SK-N-SH treated with all-trans-retinoic acid at 6 μM for 48 hours (cell line): ENCODE data around the gene CHURC1.

Source experiments
- ATAC-seq: fragments of 200-7000 bp; cut with Tn5 transposase; 3 replicates; pipeline ENCODE4 v1.9.1; 2020; ENCODE audit warnings: mild to moderate bottlenecking, moderate library complexity
- BACH2 ChIP-seq: fragments of 250-450 bp; sonication (Bioruptor Pico); IDR thresholded peaks from 2 replicates; pipeline ENCODE4 v1.9.0; 2021; ENCODE audit warnings: mild to moderate bottlenecking, borderline replicate concordance
- ESRRG ChIP-seq: fragments of 250-450 bp; sonication (Bioruptor Pico); IDR thresholded peaks from 2 replicates; pipeline ENCODE4 v1.6.1; 2021; ENCODE audit warnings: mild to moderate bottlenecking
- GLIS3 ChIP-seq: fragments of 250-450 bp; sonication (Bioruptor Pico); IDR thresholded peaks from 2 replicates; pipeline ENCODE4 v1.5.0; 2020; ENCODE audit warnings: mild to moderate bottlenecking, moderate library complexity
- ISL1 ChIP-seq: fragments of 250-450 bp; sonication (Bioruptor Pico); IDR thresholded peaks from 2 replicates; pipeline ENCODE4 v2.1.2; 2022; ENCODE audit warnings: mild to moderate bottlenecking, moderate library complexity
- OSR1 ChIP-seq: fragments of 250-450 bp; sonication (Bioruptor Pico); IDR thresholded peaks from 2 replicates; pipeline ENCODE4 v1.8.0; 2022; ENCODE audit warnings: moderate library complexity, mild to moderate bottlenecking, inconsistent platforms
- PPARA ChIP-seq: fragments of 250-450 bp; sonication (Bioruptor Pico); IDR thresholded peaks from 2 replicates; pipeline ENCODE4 v1.5.0; 2020; ENCODE audit warnings: mild to moderate bottlenecking, borderline replicate concordance
- RARB ChIP-seq: fragments of 250-450 bp; sonication (Bioruptor Pico); IDR thresholded peaks from 2 replicates; pipeline ENCODE4 v1.8.0; 2021; ENCODE audit warnings: mild to moderate bottlenecking, moderate library complexity
- SNAI2 ChIP-seq: fragments of 250-450 bp; sonication (Bioruptor Pico); IDR thresholded peaks from 2 replicates; pipeline ENCODE4 v1.5.0; 2020; ENCODE audit warnings: mild to moderate bottlenecking, moderate library complexity
- TCF4 ChIP-seq: fragments of 250-450 bp; sonication (Bioruptor Pico); IDR thresholded peaks from 2 replicates; pipeline ENCODE4 v1.8.0; 2021; ENCODE audit warnings: mild to moderate bottlenecking, moderate library complexity, borderline replicate concordance
- TOX ChIP-seq: fragments of 250-450 bp; sonication (Bioruptor Pico); IDR thresholded peaks from 2 replicates; pipeline ENCODE4 v1.8.0; 2021; ENCODE audit warnings: mild to moderate bottlenecking, moderate library complexity, borderline replicate concordance
- ZC3H10 ChIP-seq: fragments of 250-450 bp; sonication (Bioruptor Pico); IDR thresholded peaks from 2 replicates; pipeline ENCODE4 v1.5.1; 2021; ENCODE audit warnings: mild to moderate bottlenecking, moderate library complexity
- ZFP3 ChIP-seq: fragments of 250-450 bp; sonication (Bioruptor Pico); IDR thresholded peaks from 2 replicates; pipeline ENCODE4 v1.5.0; 2020; ENCODE audit warnings: mild to moderate bottlenecking, moderate library complexity
- ZFP30 ChIP-seq: fragments of 450-650 bp; formaldehyde crosslinking; IDR thresholded peaks from 2 replicates; pipeline ENCODE4 v1.5.0; 2022; ENCODE audit warnings: mild to moderate bottlenecking, moderate library complexity
- ZNF565 ChIP-seq: fragments of 450-650 bp; formaldehyde crosslinking; conservative IDR thresholded peaks from 2 replicates; pipeline ENCODE4 v1.5.0; 2020; ENCODE audit warnings: low read depth, mild to moderate bottlenecking, moderate library complexity
- ZNF70 ChIP-seq: fragments of 450-650 bp; formaldehyde crosslinking; IDR thresholded peaks from 2 replicates; pipeline ENCODE4 v1.5.0; 2020; ENCODE audit warnings: mild to moderate bottlenecking, moderate library complexity
- ZNF8 ChIP-seq: fragments of 450-650 bp; formaldehyde crosslinking; IDR thresholded peaks from 2 replicates; pipeline ENCODE4 v1.5.0; 2020; ENCODE audit warnings: mild to moderate bottlenecking, moderate library complexity
- TF ChIP-seq, protein P1 (sequence below): fragments of 250-450 bp; sonication (Bioruptor Pico); IDR thresholded peaks from 2 replicates; pipeline ENCODE4 v1.8.0; 2021; ENCODE audit warnings: low read depth, mild to moderate bottlenecking, moderate library complexity, borderline replicate concordance
- TF ChIP-seq, protein P2 (sequence below): fragments of 250-450 bp; sonication (Bioruptor Pico); IDR thresholded peaks from 2 replicates; pipeline ENCODE4 v1.8.0; 2020; ENCODE audit warnings: mild to moderate bottlenecking, moderate library complexity, borderline replicate concordance
- TF ChIP-seq, protein P3 (sequence below): fragments of 250-450 bp; sonication (Bioruptor Pico); IDR thresholded peaks from 2 replicates; pipeline ENCODE4 v1.5.0; 2020; ENCODE audit warnings: mild to moderate bottlenecking, moderate library complexity
- TF ChIP-seq, protein P4 (sequence below): fragments of 250-450 bp; sonication (Bioruptor Pico); IDR thresholded peaks from 2 replicates; pipeline ENCODE4 v1.5.1; 2020; ENCODE audit warnings: low read depth, mild to moderate bottlenecking, moderate library complexity
- TF ChIP-seq, protein P5 (sequence below): fragments of 250-450 bp; sonication (Bioruptor Pico); IDR thresholded peaks from 2 replicates; pipeline ENCODE4 v1.5.1; 2021; ENCODE audit warnings: mild to moderate bottlenecking, moderate library complexity

Gene CHURC1

DNA sequence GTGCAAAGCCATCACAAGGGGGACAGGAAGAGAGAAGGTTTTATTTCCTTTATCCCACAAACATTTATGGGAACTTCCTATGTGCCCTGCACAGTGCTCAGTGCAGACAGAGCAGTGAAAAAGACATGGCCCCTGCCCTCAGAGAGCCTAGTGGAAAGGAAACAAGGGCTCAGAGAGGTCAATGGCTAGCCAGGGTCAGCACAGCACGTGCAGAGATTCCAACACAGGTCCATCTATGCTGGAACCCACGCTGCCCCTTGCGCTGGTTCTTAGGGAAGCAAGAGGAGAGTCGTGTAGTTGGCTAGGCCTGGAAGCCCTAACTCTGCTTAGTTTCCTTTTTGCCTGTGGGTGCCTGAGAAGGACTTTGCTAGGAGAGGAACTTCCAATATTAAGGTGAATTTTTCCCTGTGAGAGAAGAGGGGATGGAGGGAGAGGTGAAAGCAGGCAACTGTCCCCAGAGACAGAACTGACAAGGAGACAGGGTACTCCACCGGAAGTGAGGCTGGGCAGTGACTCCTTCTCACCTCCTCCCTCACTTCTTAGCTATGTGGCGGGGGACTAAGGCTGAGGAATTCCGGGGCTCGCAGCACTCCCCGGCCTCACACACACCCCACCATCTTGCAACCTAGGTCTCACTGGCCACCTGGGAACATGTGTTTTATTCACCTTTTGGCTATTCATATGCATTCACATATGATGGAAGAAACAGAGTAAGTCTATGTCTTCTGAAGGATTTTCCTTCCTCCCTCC, 40.4 kb downstream of the CHURC1 start:
- TF ChIP-seq ISL1 (CRISPR knock-in tag) = no peak
- TF ChIP-seq ZC3H10 = no peak
- TF ChIP-seq, all 23 proteins: peak for 0
- ATAC-seq = no peak

DNA sequence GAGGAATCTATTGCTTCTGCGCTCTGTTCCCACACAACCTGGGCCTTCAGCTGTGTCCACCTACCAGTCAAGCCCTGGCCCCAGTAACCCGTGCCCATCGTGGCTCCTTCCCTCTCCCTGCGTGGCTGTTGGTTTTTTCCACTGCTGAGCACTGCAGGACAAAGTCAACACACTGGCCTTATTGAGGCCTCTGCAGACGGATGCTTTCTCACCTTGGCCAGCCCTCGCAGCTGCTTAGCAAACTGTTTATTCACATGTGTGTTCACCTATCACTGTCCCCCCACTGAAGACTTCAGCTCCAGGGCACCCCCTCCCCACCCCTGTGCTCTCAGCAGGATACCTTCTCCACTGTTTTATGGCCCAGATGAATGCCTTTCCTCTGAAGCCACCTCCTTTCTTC, 41.0 kb downstream of the CHURC1 start:
- no peak for TF ChIP-seq BACH2 (CRISPR knock-in tag)
- TF ChIP-seq ISL1 (CRISPR knock-in tag) = no peak
- TF ChIP-seq, protein P1, sequence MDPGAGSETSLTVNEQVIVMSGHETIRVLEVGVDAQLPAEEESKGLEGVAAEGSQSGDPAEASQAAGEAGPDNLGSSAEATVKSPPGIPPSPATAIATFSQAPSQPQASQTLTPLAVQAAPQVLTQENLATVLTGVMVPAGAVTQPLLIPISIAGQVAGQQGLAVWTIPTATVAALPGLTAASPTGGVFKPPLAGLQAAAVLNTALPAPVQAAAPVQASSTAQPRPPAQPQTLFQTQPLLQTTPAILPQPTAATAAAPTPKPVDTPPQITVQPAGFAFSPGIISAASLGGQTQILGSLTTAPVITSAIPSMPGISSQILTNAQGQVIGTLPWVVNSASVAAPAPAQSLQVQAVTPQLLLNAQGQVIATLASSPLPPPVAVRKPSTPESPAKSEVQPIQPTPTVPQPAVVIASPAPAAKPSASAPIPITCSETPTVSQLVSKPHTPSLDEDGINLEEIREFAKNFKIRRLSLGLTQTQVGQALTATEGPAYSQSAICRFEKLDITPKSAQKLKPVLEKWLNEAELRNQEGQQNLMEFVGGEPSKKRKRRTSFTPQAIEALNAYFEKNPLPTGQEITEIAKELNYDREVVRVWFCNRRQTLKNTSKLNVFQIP = no peak
- TF ChIP-seq ZC3H10 = no peak
- TF ChIP-seq, protein P2, sequence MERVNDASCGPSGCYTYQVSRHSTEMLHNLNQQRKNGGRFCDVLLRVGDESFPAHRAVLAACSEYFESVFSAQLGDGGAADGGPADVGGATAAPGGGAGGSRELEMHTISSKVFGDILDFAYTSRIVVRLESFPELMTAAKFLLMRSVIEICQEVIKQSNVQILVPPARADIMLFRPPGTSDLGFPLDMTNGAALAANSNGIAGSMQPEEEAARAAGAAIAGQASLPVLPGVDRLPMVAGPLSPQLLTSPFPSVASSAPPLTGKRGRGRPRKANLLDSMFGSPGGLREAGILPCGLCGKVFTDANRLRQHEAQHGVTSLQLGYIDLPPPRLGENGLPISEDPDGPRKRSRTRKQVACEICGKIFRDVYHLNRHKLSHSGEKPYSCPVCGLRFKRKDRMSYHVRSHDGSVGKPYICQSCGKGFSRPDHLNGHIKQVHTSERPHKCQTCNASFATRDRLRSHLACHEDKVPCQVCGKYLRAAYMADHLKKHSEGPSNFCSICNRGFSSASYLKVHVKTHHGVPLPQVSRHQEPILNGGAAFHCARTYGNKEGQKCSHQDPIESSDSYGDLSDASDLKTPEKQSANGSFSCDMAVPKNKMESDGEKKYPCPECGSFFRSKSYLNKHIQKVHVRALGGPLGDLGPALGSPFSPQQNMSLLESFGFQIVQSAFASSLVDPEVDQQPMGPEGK = no peak
- TF ChIP-seq, protein P3, sequence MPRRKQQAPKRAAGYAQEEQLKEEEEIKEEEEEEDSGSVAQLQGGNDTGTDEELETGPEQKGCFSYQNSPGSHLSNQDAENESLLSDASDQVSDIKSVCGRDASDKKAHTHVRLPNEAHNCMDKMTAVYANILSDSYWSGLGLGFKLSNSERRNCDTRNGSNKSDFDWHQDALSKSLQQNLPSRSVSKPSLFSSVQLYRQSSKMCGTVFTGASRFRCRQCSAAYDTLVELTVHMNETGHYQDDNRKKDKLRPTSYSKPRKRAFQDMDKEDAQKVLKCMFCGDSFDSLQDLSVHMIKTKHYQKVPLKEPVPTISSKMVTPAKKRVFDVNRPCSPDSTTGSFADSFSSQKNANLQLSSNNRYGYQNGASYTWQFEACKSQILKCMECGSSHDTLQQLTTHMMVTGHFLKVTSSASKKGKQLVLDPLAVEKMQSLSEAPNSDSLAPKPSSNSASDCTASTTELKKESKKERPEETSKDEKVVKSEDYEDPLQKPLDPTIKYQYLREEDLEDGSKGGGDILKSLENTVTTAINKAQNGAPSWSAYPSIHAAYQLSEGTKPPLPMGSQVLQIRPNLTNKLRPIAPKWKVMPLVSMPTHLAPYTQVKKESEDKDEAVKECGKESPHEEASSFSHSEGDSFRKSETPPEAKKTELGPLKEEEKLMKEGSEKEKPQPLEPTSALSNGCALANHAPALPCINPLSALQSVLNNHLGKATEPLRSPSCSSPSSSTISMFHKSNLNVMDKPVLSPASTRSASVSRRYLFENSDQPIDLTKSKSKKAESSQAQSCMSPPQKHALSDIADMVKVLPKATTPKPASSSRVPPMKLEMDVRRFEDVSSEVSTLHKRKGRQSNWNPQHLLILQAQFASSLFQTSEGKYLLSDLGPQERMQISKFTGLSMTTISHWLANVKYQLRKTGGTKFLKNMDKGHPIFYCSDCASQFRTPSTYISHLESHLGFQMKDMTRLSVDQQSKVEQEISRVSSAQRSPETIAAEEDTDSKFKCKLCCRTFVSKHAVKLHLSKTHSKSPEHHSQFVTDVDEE (CRISPR knock-in tag) = no peak
- TF ChIP-seq, protein P4, sequence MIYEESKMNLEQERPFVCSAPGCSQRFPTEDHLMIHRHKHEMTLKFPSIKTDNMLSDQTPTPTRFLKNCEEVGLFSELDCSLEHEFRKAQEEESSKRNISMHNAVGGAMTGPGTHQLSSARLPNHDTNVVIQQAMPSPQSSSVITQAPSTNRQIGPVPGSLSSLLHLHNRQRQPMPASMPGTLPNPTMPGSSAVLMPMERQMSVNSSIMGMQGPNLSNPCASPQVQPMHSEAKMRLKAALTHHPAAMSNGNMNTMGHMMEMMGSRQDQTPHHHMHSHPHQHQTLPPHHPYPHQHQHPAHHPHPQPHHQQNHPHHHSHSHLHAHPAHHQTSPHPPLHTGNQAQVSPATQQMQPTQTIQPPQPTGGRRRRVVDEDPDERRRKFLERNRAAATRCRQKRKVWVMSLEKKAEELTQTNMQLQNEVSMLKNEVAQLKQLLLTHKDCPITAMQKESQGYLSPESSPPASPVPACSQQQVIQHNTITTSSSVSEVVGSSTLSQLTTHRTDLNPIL (CRISPR knock-in tag) = no peak
- no peak for TF ChIP-seq TCF4 (CRISPR knock-in tag)
- TF ChIP-seq ESRRG (CRISPR knock-in tag) = no peak
- TF ChIP-seq PPARA (CRISPR knock-in tag) = no peak
- no peak for TF ChIP-seq ZNF565 (CRISPR knock-in tag)
- no peak for TF ChIP-seq RARB (CRISPR knock-in tag)
- TF ChIP-seq GLIS3 (CRISPR knock-in tag) = no peak
- TF ChIP-seq ZNF8 (CRISPR knock-in tag) = no peak
- TF ChIP-seq ZFP3 (CRISPR knock-in tag) = no peak
- TF ChIP-seq, all 23 proteins: peak for 0
- no peak for ATAC-seq

DNA sequence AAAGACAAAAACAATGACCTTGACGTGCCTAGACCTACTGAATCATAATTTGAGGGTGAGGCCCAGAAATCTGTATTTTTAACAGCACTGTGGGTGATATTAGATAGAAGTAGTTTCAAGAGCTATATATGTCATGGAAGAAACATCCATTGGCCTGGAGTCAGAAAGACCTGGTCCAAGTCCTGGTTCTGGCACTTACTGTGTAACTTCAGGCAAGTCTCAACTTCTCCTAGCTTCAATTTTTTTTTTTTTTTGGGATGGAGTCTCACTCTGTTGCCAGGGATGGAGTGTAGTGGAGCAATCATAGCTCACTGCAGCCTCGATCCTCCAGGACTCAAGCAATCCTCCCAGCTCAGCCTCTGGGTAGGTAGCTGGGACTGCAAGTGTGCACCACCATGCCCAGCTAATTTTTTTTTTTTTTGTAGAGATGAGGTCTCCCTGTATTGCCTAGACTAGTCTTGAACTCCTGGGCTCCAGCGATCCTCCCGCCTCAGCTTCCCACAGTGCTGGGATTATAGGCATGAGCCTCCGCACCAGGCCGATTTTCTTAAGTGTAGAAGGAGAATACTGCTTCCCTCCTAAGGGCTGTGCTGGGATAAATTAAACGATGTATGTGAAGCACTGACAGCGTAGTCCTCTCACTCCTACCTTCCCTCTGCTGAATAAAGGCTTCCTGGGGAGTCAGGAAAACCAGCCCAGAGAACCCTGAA, 42.6 kb downstream of the CHURC1 start:
- ATAC-seq = no peak
- TF ChIP-seq, protein P2 = no peak
- TF ChIP-seq ZNF8 (CRISPR knock-in tag) (no peak), ESRRG (CRISPR knock-in tag) (no peak), ZNF565 (CRISPR knock-in tag) (no peak), TOX (CRISPR knock-in tag) (no peak), ISL1 (CRISPR knock-in tag) (no peak), ZFP30 (CRISPR knock-in tag) (no peak), SNAI2 (CRISPR knock-in tag) (no peak), ZNF70 (no peak), OSR1 (CRISPR knock-in tag) (no peak), TCF4 (CRISPR knock-in tag) (no peak)
- TF ChIP-seq, protein P3 (CRISPR knock-in tag) = no peak
- TF ChIP-seq, protein P5, sequence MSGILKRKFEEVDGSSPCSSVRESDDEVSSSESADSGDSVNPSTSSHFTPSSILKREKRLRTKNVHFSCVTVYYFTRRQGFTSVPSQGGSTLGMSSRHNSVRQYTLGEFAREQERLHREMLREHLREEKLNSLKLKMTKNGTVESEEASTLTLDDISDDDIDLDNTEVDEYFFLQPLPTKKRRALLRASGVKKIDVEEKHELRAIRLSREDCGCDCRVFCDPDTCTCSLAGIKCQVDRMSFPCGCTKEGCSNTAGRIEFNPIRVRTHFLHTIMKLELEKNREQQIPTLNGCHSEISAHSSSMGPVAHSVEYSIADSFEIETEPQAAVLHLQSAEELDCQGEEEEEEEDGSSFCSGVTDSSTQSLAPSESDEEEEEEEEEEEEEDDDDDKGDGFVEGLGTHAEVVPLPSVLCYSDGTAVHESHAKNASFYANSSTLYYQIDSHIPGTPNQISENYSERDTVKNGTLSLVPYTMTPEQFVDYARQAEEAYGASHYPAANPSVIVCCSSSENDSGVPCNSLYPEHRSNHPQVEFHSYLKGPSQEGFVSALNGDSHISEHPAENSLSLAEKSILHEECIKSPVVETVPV (CRISPR knock-in tag) = no peak
